ENCODE data around the gene ZNF688. TPM values are rescaled to one million over a fixed set of nuclear protein-coding genes. Genes with fewer than 3 reads are reported as not detected.
"Not testable (repeated sequence)": the region's sequence is repeated elsewhere in the genome, so short reads cannot be mapped to it uniquely, and the experiment has no call there.

The ZNF688 gene
- total RNA-seq, 1 experiment from 2014 or later = 7.6 TPM

DNA sequence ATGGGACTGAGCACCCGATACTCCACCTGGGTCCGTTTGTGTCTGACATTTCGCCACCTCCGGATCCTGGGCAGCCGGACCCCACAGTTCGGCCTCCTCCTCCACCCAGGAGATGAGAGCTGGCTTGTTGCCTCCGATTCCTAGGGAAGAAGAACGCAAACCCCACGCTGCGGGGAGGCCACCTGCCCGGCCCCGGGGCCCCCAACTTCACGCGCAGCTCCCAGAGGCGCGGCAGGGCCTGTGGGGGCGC lies 13.9 kb downstream of the ZNF688 start:
- no peak for DNase-seq (ENCODE audit: low read depth)

DNA sequence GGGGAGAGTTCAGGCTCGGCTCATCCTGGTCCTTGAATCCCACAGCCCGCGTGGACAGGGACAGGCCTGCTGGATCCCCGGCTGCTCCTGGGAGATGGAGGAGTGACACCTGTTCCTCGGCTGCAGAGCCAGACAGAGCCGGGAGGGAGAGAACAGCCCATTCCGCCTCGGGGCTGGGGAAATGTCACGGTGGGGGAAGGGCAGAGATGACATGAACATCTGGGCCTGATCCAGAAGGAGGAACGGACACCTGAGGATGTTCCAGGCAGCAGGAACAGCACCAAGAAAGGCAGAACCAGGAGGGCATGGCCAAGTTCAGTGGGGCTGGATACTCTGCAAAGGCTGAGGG lies 15.4 kb downstream of the ZNF688 start:
- no peak for DNase-seq (ENCODE audit: low read depth)

DNA sequence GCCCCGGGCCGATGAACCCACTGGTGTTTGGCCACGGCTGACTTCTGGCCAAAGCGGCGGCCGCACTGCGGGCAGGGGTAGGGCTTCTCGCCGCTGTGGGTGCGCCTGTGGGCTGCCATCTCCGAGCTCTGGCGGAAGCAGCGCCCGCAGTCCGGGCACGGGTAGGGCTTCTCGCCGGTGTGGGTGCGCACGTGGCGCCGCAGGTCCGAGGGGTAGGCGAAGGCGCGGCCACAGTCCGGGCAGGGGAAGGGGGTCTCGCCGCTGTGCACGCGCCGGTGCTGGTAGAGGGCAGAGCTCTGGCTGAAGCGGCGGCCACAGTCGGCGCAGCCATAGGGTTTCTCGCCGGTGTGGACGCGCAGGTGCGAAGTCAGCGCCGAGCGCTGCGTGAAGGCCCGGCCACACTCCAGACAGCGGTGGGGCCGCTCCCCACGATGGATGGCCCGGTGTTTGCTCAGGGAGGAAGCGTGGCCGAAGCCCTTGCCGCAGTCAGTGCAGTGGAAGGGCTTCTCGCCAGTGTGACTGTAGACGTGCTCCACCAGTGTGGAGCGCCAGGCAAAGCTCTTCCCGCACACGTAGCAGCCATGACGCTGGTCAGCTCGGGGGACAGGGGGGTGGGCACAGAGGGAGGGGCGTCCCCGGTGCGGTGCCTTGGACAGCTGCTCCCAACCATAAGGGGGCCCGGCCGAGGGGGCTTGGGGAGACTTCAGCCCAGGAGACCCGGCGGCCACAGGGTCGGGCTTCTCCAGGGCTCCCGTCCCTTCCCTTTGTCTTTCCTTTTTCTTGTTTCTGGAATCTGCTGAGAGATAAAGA lies 16.0 kb downstream of the ZNF688 start:
- no peak for DNase-seq (ENCODE audit: low read depth)

DNA sequence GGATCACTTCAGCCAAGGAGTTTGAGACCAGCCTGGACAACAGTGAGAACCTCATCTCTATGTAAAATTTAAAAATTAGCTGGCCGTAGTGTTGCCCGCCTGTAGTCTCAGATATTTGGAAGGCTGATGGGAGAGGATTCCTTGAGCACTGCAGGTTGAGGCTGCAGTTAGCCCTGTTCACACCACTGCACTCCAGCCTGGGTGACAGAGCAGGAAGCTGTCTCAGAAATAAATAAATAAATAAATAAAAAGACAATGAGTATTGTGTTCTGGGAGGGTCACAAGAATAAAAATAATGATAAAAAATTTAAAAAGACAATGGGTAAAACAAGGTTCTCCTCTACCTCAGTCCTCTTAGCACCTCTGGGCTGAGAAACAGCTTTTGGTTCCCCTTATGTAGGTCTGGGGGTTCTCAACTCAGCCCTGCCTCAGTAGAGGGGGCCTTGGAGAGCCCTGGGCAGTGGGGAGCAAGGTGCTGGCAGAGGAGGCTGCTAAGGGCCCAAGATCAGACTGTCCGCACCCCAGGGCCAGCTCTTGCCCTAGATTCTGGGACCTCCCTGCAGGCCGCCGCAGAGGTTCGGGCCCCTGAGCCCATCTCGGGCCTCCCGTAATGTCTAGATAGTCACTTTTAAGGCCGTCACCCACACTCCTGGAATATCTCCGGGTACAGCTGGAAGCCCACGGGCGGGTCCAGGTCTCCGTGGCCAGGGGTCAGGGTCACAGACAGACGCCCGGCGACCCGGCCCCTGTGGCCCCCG lies 16.8 kb downstream of the ZNF688 start:
- DNase-seq (ENCODE audit: low read depth) = no peak

DNA sequence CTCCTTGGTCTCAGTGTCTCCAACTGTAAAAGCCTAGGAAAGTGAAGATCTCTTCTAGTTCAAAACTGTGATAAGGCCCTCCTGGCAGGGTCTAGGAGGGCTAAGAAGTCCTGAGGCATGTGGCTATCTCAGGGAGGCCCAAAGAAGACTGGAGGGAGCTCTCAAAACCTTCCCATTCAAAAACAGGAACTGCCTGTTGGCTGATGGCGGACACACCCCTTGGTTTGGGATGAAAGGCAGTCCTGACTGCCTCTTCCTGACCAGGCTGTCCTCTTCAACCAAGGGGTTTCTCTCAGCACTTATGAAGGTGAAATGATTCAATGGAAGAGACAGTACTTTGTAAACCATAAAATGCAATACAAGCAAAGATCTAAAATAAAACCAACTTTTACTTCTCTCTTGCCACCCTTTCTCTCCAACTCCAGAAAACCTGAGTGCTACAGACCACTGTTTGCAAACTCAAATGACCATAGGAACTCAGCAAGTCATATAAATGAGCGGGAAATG lies 18.1 kb downstream of the ZNF688 start:
- no peak for DNase-seq (ENCODE audit: low read depth)

DNA sequence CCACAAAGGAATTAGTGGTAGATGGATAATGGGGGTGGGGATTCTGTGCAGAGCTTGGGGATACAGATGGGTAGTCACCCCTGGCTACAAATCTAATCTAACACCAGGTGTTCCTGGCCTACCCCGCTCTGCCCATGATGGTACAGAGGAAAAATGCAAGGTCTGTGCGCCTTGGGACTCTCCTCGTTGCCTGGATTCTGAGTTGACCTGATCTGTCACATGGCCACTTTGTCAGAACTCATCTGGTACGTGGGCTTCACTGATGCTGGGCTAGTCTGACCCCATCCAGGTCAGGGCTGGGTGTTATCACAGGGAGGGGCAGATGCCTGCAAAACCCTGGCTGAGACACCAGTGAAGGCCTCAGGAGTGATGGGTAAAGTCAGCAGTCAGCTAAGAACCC lies 18.6 kb downstream of the ZNF688 start:
- DNase-seq (ENCODE audit: low read depth) = no peak

DNA sequence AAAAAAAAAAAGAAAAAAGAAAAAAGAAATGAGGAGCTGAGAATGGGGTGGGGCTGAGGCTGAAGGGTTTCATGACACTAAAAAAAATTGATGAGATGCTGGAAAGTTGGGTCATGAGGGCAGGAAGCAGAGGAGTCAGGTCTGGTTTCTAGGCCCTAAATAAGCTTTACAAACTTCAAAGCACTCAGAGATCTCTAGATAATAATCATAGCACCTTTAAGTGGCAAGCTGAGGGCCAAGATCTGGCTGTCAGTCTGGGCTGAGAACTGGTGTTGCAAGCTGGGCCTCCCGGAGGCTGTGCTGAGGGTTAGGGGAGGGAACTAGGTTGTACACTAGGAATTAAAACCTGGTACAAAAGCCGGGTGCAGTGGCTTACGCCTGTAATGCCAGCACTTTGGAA lies 19.7 kb downstream of the ZNF688 start:
- DNase-seq (ENCODE audit: low read depth) = no peak

DNA sequence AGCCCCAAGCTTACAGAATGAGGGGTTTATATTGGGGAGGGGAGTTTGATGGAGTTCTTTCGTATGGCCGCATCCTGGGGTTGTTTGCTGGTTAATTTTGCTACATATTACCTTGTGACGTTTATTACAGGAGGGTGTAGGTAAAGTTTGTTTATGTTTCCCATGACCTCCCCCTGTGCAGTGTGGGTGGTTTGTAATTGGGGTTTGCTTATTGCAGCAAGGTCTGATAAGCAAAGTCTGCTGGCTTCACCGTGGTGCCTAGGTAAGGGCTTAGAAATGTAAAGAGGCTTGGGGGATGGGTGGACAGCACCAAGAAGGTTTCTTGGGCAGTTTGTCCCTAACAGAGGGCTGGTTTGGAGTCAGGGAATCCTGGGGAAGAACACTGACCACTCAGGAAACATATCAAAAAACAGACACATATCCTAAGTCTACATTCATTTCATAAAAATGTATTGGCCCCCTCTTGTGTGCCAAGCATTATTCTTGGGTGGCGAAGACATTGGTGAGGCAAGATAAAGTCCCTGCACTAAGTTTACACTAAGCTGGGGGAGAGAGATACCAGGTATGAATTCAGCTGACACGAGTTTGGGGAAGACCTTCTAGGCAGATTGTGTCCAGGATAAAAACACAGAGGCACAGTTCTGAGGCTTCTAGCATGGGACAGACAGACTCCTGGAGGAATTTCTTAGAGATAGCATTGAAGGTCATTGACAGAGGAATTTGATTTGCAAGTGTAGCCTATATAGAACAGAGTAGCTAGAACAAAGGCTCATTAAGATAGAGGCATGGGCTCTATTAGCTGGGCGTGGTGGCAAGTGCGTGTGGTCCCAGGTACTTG lies 22.9 kb downstream of the ZNF688 start:
- no peak for DNase-seq (ENCODE audit: low read depth)

DNA sequence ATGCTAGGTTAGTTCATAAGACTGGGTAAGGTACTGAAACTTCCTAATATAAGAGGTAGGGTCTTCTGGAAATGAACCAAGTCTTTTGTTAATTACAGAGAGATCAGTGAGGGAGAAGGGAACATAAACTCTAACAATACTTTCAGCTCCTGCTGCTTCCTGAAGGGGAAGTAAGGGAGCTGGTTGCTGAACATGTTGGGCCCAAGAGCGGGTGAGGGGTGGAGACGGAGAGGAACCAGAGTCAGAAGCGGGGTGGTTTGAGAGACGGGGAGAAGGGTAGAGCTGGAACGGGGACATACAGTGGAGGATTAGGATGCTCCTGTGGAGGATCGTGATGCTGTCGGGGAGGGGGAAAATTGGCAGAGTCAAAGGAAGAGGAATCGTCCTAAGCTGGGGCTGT lies 25.4 kb downstream of the ZNF688 start:
- no peak for DNase-seq (ENCODE audit: low read depth)

DNA sequence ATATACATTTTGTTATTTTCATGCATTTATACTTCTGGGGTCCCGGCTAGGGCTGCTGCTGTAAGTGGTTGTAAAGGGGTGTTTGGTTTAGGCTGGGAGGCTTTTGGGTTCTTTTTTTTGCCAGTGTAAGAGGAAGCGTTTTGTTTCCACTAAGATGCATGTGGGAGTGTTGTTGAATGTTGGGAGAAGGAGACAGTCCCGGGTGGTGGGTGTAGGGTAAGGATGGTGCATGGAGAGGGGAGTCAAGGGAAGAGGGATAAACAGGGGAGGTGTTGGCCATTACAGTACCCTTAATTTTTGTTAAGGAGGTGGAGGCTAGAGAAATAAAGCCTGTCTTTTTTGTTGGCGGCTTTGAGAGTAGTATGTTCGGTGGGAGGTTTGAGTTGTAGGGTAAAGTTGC lies 28.4 kb downstream of the ZNF688 start:
- DNase-seq (ENCODE audit: low read depth) = no peak

DNA sequence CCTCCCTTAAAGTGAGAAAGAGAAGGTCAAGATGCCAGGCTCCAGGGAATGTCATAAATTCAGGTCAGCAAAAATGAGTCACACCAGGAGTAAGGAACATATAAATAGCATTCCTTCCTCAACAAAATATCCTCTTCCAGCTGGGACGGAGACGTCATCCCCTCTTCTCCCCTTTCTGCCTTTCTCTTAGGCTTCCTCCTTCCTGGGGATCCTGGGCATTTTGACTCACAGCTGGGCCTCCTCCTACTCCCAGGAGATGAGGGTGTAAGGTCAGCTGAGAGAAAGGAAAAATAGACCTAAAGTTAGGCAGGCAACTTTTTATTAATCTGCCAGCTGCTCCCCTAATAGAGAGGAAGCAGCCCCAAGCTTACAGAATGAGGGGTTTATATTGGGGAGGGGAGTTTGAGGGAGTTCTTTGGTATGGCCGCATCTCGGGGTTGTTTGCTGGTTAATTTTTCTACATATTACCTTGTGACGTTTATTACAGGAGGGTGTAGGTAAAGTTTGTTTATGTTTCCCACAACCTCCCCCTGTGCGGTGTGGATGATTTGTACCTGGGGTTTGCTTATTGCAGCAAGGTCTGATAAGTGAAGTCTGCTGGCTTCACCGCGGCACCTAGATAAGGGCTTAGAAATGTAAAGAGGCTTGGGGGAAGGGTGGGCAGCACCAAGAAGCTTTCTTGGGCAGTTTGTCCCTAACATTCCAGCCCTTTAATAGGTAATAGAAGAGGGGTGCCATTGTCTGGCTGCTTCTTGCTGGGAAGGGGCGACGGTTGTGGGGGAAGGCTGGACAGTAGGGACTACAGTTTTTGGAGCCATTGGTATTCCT lies 29.8 kb downstream of the ZNF688 start:
- peak; percentile 62 for DNase-seq (ENCODE audit: low read depth)

DNA sequence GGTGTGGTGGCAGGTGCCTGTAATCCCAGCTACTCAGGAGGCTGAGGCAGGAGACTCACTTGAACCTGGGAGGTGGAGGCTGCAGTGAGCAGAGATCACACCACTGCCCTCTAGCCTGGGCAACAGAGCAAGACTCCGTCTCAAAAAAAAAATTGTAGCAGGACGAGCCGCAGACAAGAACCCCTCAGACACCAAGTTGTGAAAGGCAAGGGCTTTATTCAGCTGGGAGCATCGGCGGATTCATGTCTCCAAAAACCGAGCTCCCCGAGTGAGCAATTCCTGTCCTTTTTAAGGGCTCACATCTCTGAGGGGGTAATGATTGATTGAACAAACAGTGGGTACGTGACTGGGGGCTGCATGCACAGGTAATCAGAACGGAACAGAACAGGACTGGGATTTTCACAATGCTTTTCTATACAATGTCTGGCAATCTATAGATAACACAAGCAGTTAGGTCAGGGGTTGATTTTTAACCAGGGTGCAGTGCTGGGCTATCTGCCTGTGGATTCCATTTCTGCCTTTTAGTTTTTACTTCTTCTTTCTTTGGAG lies 30.5 kb downstream of the ZNF688 start:
- DNase-seq (ENCODE audit: low read depth) = not testable (repeated sequence)

DNA sequence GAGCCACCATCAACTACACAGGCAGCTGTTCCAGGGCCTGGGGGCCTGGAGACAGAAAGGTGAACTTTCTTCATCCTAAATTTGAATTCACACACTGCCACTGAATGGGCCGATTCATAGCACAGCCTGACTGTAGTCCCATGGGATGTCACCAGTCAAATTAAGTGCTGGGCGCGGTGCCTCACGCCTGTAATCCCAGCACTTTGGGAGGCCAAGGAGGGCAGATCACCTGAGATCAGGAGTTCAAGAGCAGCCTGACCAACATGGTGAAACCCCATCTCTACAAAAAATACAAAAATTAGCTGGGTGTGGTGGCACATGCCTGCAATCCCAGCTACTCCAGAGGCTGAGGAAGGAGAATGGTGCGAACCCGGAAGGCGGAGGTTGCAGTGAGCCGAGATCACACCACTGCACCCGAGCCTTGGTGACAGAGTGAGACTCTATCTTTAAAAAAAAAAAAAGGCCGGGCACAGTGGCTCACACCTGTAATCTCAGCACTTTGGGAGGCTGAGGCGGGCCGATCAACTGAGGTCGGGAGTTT lies 31.5 kb downstream of the ZNF688 start:
- DNase-seq (ENCODE audit: low read depth) = not testable (repeated sequence)

DNA sequence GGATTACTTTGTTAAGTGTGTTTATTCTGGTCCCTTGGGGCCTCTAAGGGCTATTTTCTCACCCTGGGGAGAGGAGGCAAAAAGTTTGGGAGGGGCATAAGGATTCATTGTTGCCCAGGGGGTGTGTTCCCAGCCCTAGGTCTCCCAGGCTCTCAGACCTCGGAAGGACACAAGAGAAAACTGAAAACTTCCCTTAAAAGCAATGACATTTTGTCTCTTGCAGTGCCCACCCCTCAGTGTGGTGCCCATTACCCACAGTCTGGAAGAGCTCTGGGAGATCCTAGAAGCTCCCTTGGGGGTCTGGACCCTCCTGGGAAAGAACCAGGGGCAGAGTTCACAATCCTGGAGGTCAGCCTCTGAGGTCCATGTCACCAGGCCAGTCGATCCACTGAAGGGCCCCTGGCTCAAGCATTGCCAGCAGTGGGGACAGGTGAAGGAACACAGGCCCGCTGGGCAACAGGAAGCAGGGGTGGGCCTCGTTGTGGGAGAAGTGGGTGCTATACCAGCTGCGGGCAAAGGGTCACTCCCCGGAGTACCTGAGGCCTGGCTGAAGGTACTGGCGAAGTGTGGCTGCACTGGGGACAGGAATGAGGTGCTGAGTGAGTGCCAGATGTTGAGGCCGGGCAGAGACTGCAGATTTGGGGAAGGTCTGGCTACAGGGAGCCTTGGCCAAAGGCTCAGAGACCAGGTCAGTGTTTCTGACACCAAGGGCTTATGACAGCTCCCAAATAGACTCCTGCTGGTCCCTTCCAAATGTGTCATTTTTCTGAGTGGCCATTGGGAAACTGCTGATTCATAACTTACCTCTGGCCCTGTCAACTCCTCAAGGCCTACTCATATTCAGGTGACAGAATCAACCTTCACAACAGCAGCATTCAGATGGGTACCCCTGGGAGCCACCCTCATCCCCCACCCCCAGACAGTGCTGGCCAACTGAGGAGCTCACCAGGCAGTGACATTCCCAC lies 32.2 kb downstream of the ZNF688 start:
- no peak for DNase-seq (ENCODE audit: low read depth)

DNA sequence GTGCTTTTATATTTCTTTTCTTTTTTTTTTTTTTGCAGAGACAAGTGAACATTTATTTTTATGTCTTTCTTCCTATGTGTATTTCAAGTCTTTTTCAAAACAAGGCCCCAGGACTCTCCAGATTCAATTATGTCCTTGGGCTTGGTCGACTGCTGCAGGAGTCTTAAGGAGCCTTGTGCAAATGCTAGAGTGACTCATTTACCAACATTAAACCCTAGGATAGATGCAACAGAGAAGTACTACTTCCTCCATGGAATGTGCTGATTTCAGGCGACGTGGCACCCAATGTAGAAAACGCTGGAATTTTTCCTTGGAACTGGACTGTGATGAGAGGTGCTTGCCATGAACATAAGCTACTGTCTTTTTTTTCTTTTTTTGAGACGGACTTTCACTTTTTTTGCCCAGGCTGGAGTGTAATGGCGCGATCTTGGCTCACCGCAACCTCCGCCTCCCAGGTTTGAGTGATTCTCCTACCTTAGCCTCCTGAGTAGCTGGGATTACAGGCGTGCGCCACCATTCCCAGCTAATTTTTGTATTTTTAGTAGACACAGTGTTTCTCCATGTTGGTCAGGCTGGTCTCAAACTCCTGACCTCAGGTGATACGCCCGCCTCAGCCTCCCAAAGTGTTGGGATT lies 35.0 kb downstream of the ZNF688 start:
- DNase-seq (ENCODE audit: low read depth) = not testable (repeated sequence)

DNA sequence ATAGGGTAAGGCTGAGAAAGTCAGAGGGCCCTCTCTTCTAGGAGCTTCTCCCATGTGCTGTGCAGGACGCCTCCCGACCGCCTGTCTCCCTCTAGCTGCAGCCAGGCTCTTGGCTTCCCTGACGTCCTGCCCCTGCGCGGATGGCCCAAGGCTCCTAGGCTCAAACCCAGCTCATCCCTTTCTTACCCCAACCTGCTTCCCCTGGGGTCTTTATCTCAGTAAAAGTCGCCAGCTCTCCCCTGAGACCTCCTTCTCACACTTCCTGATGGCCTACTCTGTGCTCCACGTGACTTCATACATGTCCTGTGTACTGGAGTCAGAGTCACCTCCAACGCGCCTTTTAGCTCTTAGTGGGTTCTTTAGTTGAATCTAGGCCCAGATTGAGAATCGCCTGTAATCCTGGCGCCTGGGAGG lies 35.7 kb downstream of the ZNF688 start:
- peak; percentile 58 for DNase-seq (ENCODE audit: low read depth)

DNA sequence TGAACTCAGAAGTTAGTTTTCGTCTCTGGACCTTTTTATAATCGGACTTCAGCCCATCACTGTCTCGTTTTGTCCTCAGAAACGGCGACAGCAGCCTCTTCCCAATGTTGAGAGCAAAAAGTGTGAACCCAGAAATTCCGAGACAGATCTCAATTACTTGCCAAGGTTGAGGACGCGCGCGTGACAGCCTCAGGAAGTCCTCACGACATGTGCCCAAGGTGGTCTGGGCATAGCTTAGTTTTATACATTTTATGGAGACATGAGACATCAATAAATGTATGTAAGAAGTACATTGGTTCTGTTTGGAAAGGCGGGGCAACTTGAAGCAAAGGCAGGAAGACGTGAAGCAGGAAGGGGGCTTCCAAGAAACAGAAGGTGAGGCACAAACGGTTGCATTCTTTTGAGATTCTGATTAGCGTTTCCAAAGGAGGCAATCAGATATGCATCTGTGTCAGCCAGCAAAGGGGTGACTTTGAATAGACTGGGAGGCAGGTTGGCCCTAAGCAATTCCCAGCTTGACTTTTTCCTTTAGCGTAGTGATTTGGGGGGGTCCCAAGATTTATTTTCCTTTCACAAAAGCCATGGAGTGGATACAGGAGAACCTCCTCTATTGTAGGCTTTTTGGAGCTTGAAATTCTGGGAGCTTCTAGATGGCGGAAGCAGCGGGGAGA lies 36.3 kb downstream of the ZNF688 start:
- peak; percentile 13 for DNase-seq (ENCODE audit: low read depth)

DNA sequence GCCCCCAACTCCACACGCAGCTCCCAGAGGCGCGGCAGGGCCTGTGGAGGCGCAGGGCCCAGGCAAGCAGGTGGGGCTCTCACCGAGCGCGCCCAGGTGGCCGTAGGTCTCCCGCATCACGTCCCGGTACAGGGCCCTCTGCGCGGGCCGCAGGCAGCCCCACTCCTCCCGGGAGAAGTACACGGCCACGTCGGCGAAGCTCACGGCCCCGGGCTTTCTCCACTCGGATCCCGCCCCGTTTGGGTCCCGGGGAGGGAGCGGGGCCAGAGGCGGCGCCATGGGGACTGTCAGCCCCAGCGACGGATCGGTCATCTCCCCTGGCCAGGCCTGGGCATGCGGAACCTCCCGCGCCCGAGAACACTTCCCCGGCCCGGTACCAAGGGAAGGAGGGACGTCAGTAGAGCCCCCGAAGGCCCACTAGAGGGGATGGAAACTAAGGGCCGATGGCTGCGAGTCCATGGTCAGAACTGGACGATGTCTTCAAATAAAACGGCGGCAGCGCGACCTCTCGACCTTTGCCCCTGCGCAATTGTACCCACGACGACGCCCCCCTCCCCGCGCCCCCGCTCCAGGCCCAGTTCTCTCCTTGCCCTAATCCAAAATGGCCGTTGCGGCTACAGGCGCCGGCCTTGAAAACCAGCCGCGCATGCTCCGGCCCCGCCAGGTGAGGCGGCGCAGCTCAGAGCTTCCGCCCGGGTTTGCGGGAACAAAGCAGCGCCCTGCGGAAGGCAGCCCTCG lies 37.0 kb downstream of the ZNF688 start, which contains the start of gene ZNF747:
ZNF747 (minus strand) TSS at position 491 of the 738 bp plus-strand sequence; CDS start at position 312, 179 bp downstream.
- peak; percentile 83 for DNase-seq (ENCODE audit: low read depth)

All from M059J (cell line).